Ishikawa (cell line): Measurements from ENCODE around the gene AVL9.

Experiments
- CEBPB ChIP-seq: IDR thresholded peaks from 2 replicates; pipeline ENCODE4 v1.6.1; 2012
- CREB1 ChIP-seq: IDR thresholded peaks from 2 replicates; pipeline ENCODE4 v1.6.1; 2012; ENCODE audit warnings: low read depth
- EGR1 ChIP-seq: IDR thresholded peaks from 2 replicates; pipeline ENCODE4 v1.6.1; 2012
- EP300 ChIP-seq: IDR thresholded peaks from 2 replicates; pipeline ENCODE4 v1.6.1; 2012; ENCODE audit warnings: borderline replicate concordance
- FOXM1 ChIP-seq: IDR thresholded peaks from 2 replicates; pipeline ENCODE4 v1.6.1; 2012; ENCODE audit warnings: low read depth, borderline replicate concordance
- MAX ChIP-seq: IDR thresholded peaks from 2 replicates; pipeline ENCODE4 v1.6.1; 2012
- NFIC ChIP-seq: IDR thresholded peaks from 2 replicates; pipeline ENCODE4 v1.6.1; 2012
- RAD21 ChIP-seq: IDR thresholded peaks from 2 replicates; pipeline ENCODE4 v1.6.1; 2012; ENCODE audit warnings: low read depth
- TAF1 ChIP-seq: IDR thresholded peaks from 2 replicates; pipeline ENCODE4 v1.6.1; 2012; ENCODE audit warnings: low read depth, mild to moderate bottlenecking
- TCF12 ChIP-seq: IDR thresholded peaks from 2 replicates; pipeline ENCODE4 v1.6.1; 2012; ENCODE audit warnings: low read depth
- TEAD4 ChIP-seq: IDR thresholded peaks from 2 replicates; pipeline ENCODE4 v1.6.1; 2012
- USF1 ChIP-seq: IDR thresholded peaks from 2 replicates; pipeline ENCODE4 v1.6.1; 2012
- YY1 ChIP-seq: IDR thresholded peaks from 2 replicates; pipeline ENCODE4 v1.6.1; 2012; ENCODE audit warnings: low read depth
- ZBTB7A ChIP-seq: IDR thresholded peaks from 2 replicates; pipeline ENCODE4 v1.6.1; 2012; ENCODE audit warnings: low read depth
- TF ChIP-seq, protein P1 (sequence below): IDR thresholded peaks from 2 replicates; pipeline ENCODE4 v1.6.1; 2012; ENCODE audit warnings: low read depth, mild to moderate bottlenecking

AVL9 gene

GRCh38 chr7:32519763-32520162, 24.5 kb downstream of the AVL9 start:
- TF ChIP-seq ZBTB7A, result no peak
- TF ChIP-seq FOXM1, result no peak
- TF ChIP-seq TAF1, result no peak
- no peak for TF ChIP-seq MAX
- TF ChIP-seq EGR1, result no peak
- no peak for TF ChIP-seq CEBPB
- TF ChIP-seq, protein P1, sequence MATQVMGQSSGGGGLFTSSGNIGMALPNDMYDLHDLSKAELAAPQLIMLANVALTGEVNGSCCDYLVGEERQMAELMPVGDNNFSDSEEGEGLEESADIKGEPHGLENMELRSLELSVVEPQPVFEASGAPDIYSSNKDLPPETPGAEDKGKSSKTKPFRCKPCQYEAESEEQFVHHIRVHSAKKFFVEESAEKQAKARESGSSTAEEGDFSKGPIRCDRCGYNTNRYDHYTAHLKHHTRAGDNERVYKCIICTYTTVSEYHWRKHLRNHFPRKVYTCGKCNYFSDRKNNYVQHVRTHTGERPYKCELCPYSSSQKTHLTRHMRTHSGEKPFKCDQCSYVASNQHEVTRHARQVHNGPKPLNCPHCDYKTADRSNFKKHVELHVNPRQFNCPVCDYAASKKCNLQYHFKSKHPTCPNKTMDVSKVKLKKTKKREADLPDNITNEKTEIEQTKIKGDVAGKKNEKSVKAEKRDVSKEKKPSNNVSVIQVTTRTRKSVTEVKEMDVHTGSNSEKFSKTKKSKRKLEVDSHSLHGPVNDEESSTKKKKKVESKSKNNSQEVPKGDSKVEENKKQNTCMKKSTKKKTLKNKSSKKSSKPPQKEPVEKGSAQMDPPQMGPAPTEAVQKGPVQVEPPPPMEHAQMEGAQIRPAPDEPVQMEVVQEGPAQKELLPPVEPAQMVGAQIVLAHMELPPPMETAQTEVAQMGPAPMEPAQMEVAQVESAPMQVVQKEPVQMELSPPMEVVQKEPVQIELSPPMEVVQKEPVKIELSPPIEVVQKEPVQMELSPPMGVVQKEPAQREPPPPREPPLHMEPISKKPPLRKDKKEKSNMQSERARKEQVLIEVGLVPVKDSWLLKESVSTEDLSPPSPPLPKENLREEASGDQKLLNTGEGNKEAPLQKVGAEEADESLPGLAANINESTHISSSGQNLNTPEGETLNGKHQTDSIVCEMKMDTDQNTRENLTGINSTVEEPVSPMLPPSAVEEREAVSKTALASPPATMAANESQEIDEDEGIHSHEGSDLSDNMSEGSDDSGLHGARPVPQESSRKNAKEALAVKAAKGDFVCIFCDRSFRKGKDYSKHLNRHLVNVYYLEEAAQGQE, result no peak
- TF ChIP-seq RAD21, result no peak
- no peak for TF ChIP-seq EP300
- TF ChIP-seq TEAD4, result no peak
- TF ChIP-seq USF1, result no peak
- no peak for TF ChIP-seq YY1
- TF ChIP-seq TCF12, result no peak

DNA sequence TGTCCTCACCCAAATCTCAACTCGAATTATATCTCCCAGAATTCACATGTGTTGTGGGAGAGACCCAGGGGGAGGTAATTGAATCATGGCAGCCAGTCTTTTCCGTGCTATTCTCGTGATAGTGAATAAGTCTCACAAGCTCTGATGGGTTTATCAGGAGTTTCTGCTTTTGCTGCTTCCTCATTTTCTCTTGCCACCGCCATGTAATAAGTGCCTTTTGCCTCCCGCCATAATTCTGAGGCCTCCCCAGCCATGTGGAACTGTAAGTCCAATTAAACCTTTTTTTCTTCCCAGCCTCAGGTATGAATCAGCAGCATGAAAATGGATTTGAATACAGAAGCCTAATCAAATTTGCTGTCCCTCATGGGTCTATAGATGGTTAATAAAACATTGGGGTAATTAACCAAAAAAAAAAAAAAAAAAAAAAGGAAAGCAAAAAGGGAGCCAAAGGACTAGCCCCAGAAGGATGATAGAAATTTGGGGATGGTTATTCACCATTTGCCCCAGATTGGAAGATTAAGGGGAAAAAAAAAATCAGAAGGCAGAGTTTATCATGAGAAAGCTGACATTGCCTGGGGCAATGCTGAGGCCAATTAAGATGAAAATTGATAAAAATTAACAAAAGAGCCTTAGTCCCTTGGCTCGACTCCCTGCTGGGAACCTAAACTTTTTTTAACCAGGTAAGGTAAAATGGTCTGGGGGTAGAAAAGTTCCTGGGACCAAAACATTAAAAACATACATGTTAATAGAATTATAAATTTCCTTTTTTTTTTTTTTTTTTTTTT, 27.6 kb downstream of the AVL9 start:
- TF ChIP-seq CEBPB (no peak), TAF1 (no peak), NFIC (no peak)

DNA sequence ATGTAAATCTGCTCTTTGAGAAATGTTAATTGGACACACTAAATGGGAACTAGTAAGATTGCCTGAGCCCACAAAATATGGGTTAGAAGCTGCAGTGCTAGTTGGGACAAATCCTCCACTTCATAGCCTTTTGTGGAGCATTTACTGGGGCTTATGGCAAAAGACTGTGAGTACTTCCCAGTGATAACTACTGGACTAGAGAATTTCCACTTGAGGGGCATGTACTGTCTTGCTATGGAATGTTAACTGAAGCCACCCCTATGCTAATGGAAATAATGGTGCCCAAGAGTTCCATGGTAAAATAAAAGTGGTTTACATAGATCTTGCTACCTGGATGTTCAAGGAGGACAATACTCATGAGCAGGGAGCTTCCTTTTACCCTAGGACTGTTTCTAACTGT, 29.3 kb downstream of the AVL9 start:
- TF ChIP-seq TEAD4, result no peak
- TF ChIP-seq TAF1, result no peak
- no peak for TF ChIP-seq CREB1
- no peak for TF ChIP-seq RAD21
- no peak for TF ChIP-seq MAX
- no peak for TF ChIP-seq NFIC
- no peak for TF ChIP-seq FOXM1
- TF ChIP-seq YY1, result no peak
- no peak for TF ChIP-seq TCF12
- TF ChIP-seq EP300, result no peak
- no peak for TF ChIP-seq CEBPB
- TF ChIP-seq ZBTB7A, result no peak
- no peak for TF ChIP-seq EGR1
- TF ChIP-seq, protein P1, result no peak

GRCh38 chr7:32525839-32526238, 30.6 kb downstream of the AVL9 start:
- TF ChIP-seq FOXM1 (no peak), YY1 (no peak), NFIC (no peak)
- TF ChIP-seq, protein P1, result no peak

DNA sequence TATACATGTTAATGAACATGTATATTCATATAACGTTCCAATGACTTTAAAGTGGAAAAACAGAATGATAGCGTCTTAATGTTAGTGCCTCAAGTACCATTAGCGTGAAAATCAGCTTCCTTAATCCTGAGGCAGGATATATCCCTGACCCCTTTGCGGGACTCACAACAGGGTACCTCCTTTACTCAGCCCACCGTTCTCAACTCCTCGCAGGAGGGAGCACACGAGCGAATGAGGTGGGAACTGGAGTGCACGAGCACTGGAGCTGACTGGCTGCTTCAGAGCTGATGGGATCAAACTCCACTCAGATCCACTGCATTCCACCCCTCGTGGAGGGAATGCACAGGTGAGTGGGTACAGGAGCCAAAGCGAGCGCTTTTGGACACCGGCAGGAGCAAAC, 36.1 kb downstream of the AVL9 start:
- no peak for TF ChIP-seq TEAD4
- TF ChIP-seq, protein P1, result no peak
- TF ChIP-seq FOXM1, result no peak
- no peak for TF ChIP-seq RAD21
- TF ChIP-seq EP300, result no peak
- TF ChIP-seq CEBPB, result no peak
- no peak for TF ChIP-seq YY1
- no peak for TF ChIP-seq EGR1
- no peak for TF ChIP-seq MAX
- no peak for TF ChIP-seq NFIC
- no peak for TF ChIP-seq USF1
- no peak for TF ChIP-seq CREB1
- TF ChIP-seq ZBTB7A, result no peak
- no peak for TF ChIP-seq TAF1
- no peak for TF ChIP-seq TCF12
